HEK293 (cell line): ENCODE data around the gene ITPKB.
A peak's percentile ranks its signal among the peaks of the same experiment; 100 is the strongest.

ENCODE experiments used
- ATF2 ChIP-seq: fragments of 450-650 bp; formaldehyde crosslinking; IDR thresholded peaks from 2 replicates; pipeline ENCODE4 v1.5.1; 2016; ENCODE audit warnings: missing biosample characterization, missing genetic modification characterization, low read depth
- BCL11A ChIP-seq: fragments of 450-650 bp; formaldehyde crosslinking; IDR thresholded peaks from 2 replicates; pipeline ENCODE4 v1.5.1; 2016; ENCODE audit warnings: low read depth, missing biosample characterization, missing genetic modification characterization
- BCL11B ChIP-seq: fragments of 450-650 bp; formaldehyde crosslinking; IDR thresholded peaks from 2 replicates; pipeline ENCODE4 v1.5.1; 2016; ENCODE audit warnings: low read depth, missing biosample characterization, missing genetic modification characterization
- BCL6B ChIP-seq: fragments of 450-650 bp; formaldehyde crosslinking; IDR thresholded peaks from 2 replicates; pipeline ENCODE4 v1.5.1; 2017; ENCODE audit warnings: missing biosample characterization, missing genetic modification characterization
- ZBTB1 ChIP-seq: fragments of 450-650 bp; formaldehyde crosslinking; IDR thresholded peaks from 2 replicates; pipeline ENCODE4 v1.5.1; 2016; ENCODE audit warnings: missing biosample characterization, missing genetic modification characterization
- ZEB2 ChIP-seq: fragments of 450-650 bp; formaldehyde crosslinking; IDR thresholded peaks from 2 replicates; pipeline ENCODE4 v1.5.1; 2016; ENCODE audit warnings: missing biosample characterization, missing genetic modification characterization
- ZFP69B ChIP-seq: fragments of 450-650 bp; formaldehyde crosslinking; IDR thresholded peaks from 2 replicates; pipeline ENCODE4 v1.5.1; 2016; ENCODE audit warnings: missing biosample characterization, missing genetic modification characterization
- ZNF133 ChIP-seq: fragments of 450-650 bp; formaldehyde crosslinking; IDR thresholded peaks from 2 replicates; pipeline ENCODE4 v1.5.1; 2016; ENCODE audit warnings: missing biosample characterization, missing genetic modification characterization
- ZNF146 ChIP-seq: fragments of 450-650 bp; formaldehyde crosslinking; IDR thresholded peaks from 2 replicates; pipeline ENCODE4 v1.5.1; 2016; ENCODE audit warnings: missing biosample characterization, missing genetic modification characterization
- ZNF148 ChIP-seq: fragments of 450-650 bp; formaldehyde crosslinking; IDR thresholded peaks from 2 replicates; pipeline ENCODE4 v1.5.0; 2017; ENCODE audit warnings: missing biosample characterization, missing genetic modification characterization, borderline replicate concordance
- ZNF157 ChIP-seq: fragments of 450-650 bp; formaldehyde crosslinking; IDR thresholded peaks from 2 replicates; pipeline ENCODE4 v1.5.1; 2016; ENCODE audit warnings: missing biosample characterization, missing genetic modification characterization
- ZNF174 ChIP-seq: fragments of 450-650 bp; formaldehyde crosslinking; IDR thresholded peaks from 2 replicates; pipeline ENCODE4 v1.5.0; 2017; ENCODE audit warnings: missing biosample characterization, mild to moderate bottlenecking, missing genetic modification characterization
- ZNF18 ChIP-seq: fragments of 450-650 bp; formaldehyde crosslinking; IDR thresholded peaks from 2 replicates; pipeline ENCODE4 v1.5.1; 2016; ENCODE audit warnings: missing biosample characterization, missing genetic modification characterization
- ZNF214 ChIP-seq: fragments of 450-650 bp; formaldehyde crosslinking; IDR thresholded peaks from 2 replicates; pipeline ENCODE4 v1.5.1; 2017; ENCODE audit warnings: missing biosample characterization, mild to moderate bottlenecking, missing genetic modification characterization, borderline replicate concordance
- ZNF24 ChIP-seq: fragments of 450-650 bp; formaldehyde crosslinking; IDR thresholded peaks from 2 replicates; pipeline ENCODE4 v1.5.1; 2016; ENCODE audit warnings: missing biosample characterization, missing genetic modification characterization
- ZNF280D ChIP-seq: fragments of 450-650 bp; formaldehyde crosslinking; IDR thresholded peaks from 2 replicates; pipeline ENCODE4 v1.5.1; 2016; ENCODE audit warnings: missing biosample characterization, missing genetic modification characterization
- ZNF302 ChIP-seq: fragments of 450-650 bp; formaldehyde crosslinking; IDR thresholded peaks from 2 replicates; pipeline ENCODE4 v1.5.1; 2016; ENCODE audit warnings: missing biosample characterization, missing genetic modification characterization, low read depth
- ZNF350 ChIP-seq: fragments of 450-650 bp; formaldehyde crosslinking; IDR thresholded peaks from 2 replicates; pipeline ENCODE4 v1.5.0; 2017; ENCODE audit warnings: missing biosample characterization, mild to moderate bottlenecking, missing genetic modification characterization
- ZNF394 ChIP-seq: fragments of 450-650 bp; formaldehyde crosslinking; IDR thresholded peaks from 2 replicates; pipeline ENCODE4 v1.5.1; 2016; ENCODE audit warnings: missing biosample characterization, missing genetic modification characterization, mild to moderate bottlenecking, moderate library complexity, borderline replicate concordance
- ZNF416 ChIP-seq: fragments of 450-650 bp; formaldehyde crosslinking; IDR thresholded peaks from 2 replicates; pipeline ENCODE4 v1.5.1; 2016; ENCODE audit warnings: missing biosample characterization, missing genetic modification characterization
- ZNF433 ChIP-seq: fragments of 450-650 bp; formaldehyde crosslinking; IDR thresholded peaks from 2 replicates; pipeline ENCODE4 v1.5.1; 2016; ENCODE audit warnings: missing biosample characterization, missing genetic modification characterization, low read depth
- ZNF473 ChIP-seq: fragments of 450-650 bp; formaldehyde crosslinking; IDR thresholded peaks from 2 replicates; pipeline ENCODE4 v1.5.1; 2017; ENCODE audit warnings: missing biosample characterization, missing genetic modification characterization
- ZNF501 ChIP-seq: fragments of 450-650 bp; formaldehyde crosslinking; IDR thresholded peaks from 2 replicates; pipeline ENCODE4 v1.5.1; 2016; ENCODE audit warnings: missing biosample characterization, missing genetic modification characterization
- ZNF548 ChIP-seq: fragments of 450-650 bp; formaldehyde crosslinking; IDR thresholded peaks from 2 replicates; pipeline ENCODE4 v1.5.1; 2016; ENCODE audit warnings: missing biosample characterization, missing genetic modification characterization
- ZNF549 ChIP-seq: fragments of 450-650 bp; IDR thresholded peaks from 2 replicates; pipeline ENCODE4 v1.5.1; 2018; ENCODE audit warnings: missing biosample characterization, missing genetic modification characterization, mild to moderate bottlenecking, inconsistent platforms, moderate library complexity
- ZNF585B ChIP-seq: fragments of 450-650 bp; formaldehyde crosslinking; IDR thresholded peaks from 2 replicates; pipeline ENCODE4 v1.5.1; 2016; ENCODE audit warnings: missing biosample characterization, missing genetic modification characterization
- ZNF677 ChIP-seq: fragments of 450-650 bp; IDR thresholded peaks from 2 replicates; pipeline ENCODE4 v1.5.0; 2018; ENCODE audit warnings: missing biosample characterization, mild to moderate bottlenecking, missing genetic modification characterization, moderate library complexity
- ZNF704 ChIP-seq: fragments of 450-650 bp; formaldehyde crosslinking; IDR thresholded peaks from 2 replicates; pipeline ENCODE4 v1.5.1; 2016; ENCODE audit warnings: missing biosample characterization, missing genetic modification characterization
- ZNF768 ChIP-seq: fragments of 450-650 bp; formaldehyde crosslinking; IDR thresholded peaks from 2 replicates; pipeline ENCODE4 v1.5.1; 2018; ENCODE audit warnings: missing biosample characterization, mild to moderate bottlenecking, missing genetic modification characterization

ITPKB gene

GRCh38 chr1:226679853-226680516 is 59.1 kb downstream of the ITPKB start (continued):
- no peak for TF ChIP-seq ZNF148 (tag by site-specific recombination)
- TF ChIP-seq ZNF549 (tag by site-specific recombination), result no peak
- no peak for TF ChIP-seq ZNF214 (tag by site-specific recombination)
- no peak for TF ChIP-seq ZNF24 (tag by site-specific recombination)
- no peak for TF ChIP-seq ZNF585B
- no peak for TF ChIP-seq ZNF18 (tag by site-specific recombination)
- TF ChIP-seq ZNF157 (tag by site-specific recombination), result no peak
- no peak for TF ChIP-seq ZNF548
- TF ChIP-seq ZFP69B, result peak; percentile 94
- peak; percentile 57; the same call in 1 of the 2 replicates for TF ChIP-seq ATF2 (tag by site-specific recombination)
- TF ChIP-seq BCL11A, result no peak
- TF ChIP-seq ZNF394 (tag by site-specific recombination), result no peak
- TF ChIP-seq ZEB2 (tag by site-specific recombination), result no peak
- TF ChIP-seq BCL6B, result no peak
- no peak for TF ChIP-seq ZNF302 (tag by site-specific recombination)
- no peak for TF ChIP-seq ZNF133 (tag by site-specific recombination)
- TF ChIP-seq ZNF280D (tag by site-specific recombination), result no peak
- TF ChIP-seq ZBTB1 (tag by site-specific recombination), result no peak
- no peak for TF ChIP-seq BCL11B (tag by site-specific recombination)
- TF ChIP-seq ZNF350 (tag by site-specific recombination), result no peak
- TF ChIP-seq ZNF704 (tag by site-specific recombination), result no peak
- no peak for TF ChIP-seq ZNF416 (tag by site-specific recombination)
- no peak for TF ChIP-seq ZNF433 (tag by site-specific recombination)
- 0 out of 2 replicates have a peak, but pooled peaks have one; percentile 38 for TF ChIP-seq ZNF501 (tag by site-specific recombination)
- no peak for TF ChIP-seq ZNF768 (tag by site-specific recombination)
- no peak for TF ChIP-seq ZNF473 (tag by site-specific recombination)
- TF ChIP-seq ZNF146 (tag by site-specific recombination), result no peak
- TF ChIP-seq ZNF174 (tag by site-specific recombination), result no peak
- TF ChIP-seq ZNF677 (tag by site-specific recombination), result no peak
